T-helper 1 cell (primary cell): ENCODE measurements around the gene TTC21B.

ENCODE experiments used
- DNase-seq, 5 donors: peaks; one replicate each; pipeline ENCODE4 v3.0.0-alpha.2; 2012 to 2020

Gene TTC21B

DNA sequence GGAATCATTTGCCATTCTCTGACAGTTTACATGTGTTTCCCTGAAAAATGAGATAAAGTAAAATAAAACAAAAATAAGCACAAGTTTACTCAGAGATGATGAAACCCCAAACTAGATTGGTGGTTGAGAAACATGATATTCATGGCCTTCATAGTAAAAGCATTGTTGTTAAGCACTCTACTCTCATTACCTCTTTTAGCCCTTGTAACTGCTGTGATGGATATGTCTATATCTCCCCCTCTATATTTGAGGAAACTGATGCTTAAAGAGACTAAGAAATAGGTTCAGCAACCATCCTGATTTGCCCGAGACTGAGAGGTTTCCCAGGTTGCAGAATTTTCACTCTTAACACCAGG, 125.7 kb downstream of the TTC21B start:
- DNase-seq, result no peak

DNA sequence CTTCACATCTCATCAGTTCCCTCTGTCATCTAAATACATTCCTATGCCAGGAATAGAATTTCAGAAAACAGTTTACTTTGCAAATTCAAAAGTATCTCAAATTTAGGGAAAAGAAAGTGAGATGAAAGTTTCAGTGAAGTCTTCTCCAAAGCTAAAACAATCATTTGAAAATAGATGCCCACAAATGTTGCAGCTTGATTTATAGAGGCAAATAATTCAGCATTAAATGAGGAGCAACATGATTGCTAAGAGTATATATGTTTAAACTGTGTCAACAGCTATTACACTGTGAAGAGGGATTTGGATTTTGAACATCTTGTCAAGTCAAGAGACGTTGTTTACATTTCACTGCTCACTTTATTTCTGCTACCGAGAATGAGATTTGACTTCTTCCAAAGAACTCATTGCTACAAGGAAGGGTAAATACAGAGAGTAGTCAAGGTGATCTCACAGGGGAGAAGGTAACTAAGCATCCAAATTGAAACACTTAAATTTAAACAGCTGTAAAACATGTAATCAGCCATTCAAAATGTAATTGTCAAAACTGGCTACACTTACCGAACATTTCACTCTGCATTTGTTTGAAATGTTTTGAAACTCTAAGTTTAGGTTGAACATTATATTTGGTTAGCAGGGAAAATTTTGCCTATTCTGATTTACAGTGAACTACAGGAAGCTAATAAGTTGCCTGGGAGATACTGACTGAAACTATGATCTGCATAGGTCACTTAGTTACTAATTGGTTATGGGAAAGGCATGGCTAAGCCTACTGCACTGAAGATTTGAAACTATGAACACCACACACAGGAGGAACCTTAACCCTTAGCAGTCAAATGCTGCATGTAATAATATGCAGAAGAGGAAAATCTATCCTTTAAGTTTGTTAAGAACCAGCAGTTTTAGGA, 126.3 kb downstream of the TTC21B start:
- DNase-seq, result no peak

DNA sequence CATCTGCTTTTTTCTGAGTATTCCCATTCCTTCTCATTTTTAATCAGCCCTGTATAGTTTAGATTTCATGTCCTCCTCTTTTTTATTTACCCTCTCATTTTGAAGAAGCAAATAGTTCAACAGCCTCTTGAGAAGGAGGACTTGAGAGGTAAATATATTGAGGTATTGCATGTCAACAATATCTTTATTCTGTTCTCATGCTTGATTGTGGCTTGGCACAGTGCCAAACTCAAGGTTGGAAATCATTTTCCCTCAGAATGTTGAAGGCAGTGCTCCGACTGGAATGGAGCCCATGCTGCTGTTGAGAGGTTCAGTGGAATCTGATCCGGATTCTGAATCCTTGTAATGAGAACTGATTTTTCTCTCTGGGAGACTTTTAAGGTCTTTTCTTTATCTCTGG, 128.5 kb downstream of the TTC21B start:
- no peak for DNase-seq
